ENCODE data around the gene CRPPA. TPM values are rescaled to one million over a fixed set of nuclear protein-coding genes. Genes with fewer than 3 reads are reported as not detected.
"Not testable (repeated sequence)": the region's sequence is repeated elsewhere in the genome, so short reads cannot be mapped to it uniquely, and the experiment has no call there.

The CRPPA gene
- total RNA-seq, 1 donor from 2014 or later, result not detected

DNA sequence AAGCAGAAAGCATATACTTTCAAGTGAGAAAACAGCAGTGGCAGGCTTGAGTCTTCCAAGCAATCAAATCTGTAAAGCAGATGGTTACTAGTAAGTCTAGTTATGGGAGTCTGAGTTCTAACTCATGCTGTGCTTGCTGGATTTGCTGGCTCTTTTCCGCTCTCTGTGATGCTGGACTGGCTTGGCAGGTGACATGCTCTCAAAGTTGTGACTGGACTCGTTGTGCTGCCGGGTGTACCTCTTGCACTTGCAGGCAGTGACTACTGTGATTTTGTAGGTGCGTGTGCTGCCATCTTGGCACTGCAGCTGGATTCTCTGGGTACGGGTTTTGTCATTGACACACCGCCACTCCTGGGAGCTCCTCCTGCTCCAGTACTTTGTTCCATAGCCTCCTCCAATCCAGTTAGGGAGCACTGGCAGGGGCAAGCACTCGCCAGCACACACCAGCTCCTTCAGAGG is 41.1 kb upstream of the CRPPA start:
- no peaks in the 10 kb centered on the region for H3K9me3 ChIP-seq
- H3K27me3 ChIP-seq, result no peaks in the 10 kb centered on the region
- intact Hi-C loops (cut with DNase I), result no loop called here
- H3K27ac ChIP-seq, result no peak overlapping the region
- H3K36me3 ChIP-seq, result no peaks in the 10 kb centered on the region
- TF ChIP-seq, protein P1, sequence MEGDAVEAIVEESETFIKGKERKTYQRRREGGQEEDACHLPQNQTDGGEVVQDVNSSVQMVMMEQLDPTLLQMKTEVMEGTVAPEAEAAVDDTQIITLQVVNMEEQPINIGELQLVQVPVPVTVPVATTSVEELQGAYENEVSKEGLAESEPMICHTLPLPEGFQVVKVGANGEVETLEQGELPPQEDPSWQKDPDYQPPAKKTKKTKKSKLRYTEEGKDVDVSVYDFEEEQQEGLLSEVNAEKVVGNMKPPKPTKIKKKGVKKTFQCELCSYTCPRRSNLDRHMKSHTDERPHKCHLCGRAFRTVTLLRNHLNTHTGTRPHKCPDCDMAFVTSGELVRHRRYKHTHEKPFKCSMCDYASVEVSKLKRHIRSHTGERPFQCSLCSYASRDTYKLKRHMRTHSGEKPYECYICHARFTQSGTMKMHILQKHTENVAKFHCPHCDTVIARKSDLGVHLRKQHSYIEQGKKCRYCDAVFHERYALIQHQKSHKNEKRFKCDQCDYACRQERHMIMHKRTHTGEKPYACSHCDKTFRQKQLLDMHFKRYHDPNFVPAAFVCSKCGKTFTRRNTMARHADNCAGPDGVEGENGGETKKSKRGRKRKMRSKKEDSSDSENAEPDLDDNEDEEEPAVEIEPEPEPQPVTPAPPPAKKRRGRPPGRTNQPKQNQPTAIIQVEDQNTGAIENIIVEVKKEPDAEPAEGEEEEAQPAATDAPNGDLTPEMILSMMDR (IDR thresholded peaks at IDR 0.05), result no peak
- H3K4me3 ChIP-seq, result no peak overlapping the region
- DNase-seq (ENCODE audit: low spot score in 2 of 2), result no peak
- no peaks in the 10 kb centered on the region for H3K4me1 ChIP-seq

DNA sequence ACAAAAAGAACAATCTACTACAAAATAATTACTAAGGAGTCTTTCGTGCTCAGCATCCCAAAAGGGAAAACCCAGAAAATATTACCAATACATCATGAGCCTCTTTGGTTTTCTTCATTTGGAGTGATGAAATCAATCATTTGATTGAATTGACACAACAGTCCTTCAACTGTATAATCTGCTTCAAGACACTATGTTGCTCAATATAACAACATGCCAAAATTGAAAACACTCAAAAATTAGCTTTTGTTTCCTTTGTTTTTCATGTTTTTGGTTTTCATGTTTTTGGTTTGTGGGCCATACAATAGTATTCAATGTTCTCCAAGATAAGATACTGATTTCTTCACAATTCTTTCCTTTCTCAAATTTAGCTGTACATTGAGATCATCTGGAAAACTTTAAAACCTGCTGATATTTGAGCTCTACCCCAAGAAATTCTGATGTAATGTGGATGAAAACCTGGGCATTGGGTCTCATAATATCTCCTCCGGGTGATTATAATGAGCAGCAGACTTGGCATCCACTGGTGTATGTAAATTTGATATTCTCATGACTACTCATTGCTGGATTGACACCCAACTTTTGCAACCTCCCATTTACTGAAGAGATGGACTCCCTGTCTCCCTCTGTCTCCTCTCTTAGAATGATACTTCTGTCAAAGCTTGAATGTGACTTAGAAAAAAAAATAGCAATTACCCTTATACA is 39.6 kb upstream of the CRPPA start:
- no peaks in the 10 kb centered on the region for H3K4me1 ChIP-seq
- no peak for DNase-seq (ENCODE audit: low spot score in 2 of 2)
- H3K9me3 ChIP-seq, result no peaks in the 10 kb centered on the region
- no peak overlapping the region for H3K4me3 ChIP-seq
- H3K27me3 ChIP-seq, result no peaks in the 10 kb centered on the region
- TF ChIP-seq, protein P1 (IDR thresholded peaks at IDR 0.05), result no peak
- intact Hi-C loops (cut with DNase I), result no loop called here
- H3K27ac ChIP-seq, result no peak overlapping the region
- no peaks in the 10 kb centered on the region for H3K36me3 ChIP-seq

DNA sequence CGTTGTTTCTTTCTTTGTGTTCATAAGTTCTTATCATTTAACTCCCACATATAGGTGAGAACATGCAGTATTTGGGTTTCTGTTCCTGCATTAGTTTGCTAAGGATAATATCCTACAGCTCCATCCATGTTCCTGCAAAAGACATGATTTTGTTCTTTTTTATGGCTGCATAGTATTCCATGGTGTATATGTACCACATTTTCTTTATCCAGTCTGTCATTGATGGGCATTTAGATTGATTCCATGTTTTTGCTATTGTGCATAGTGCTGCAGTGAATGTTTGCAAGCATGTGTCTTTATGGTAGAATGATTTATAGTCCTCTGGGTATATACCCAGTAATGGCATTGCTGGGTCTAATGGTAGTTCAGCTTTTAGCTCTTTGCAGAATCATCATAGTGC is 35.0 kb upstream of the CRPPA start:
- H3K9me3 ChIP-seq; H3K4me1 ChIP-seq; H3K27me3 ChIP-seq; H3K36me3 ChIP-seq; H3K27ac ChIP-seq; DNase-seq (ENCODE audit: low spot score in 2 of 2); intact Hi-C loops (cut with DNase I); H3K4me3 ChIP-seq: not testable (repeated sequence)

DNA sequence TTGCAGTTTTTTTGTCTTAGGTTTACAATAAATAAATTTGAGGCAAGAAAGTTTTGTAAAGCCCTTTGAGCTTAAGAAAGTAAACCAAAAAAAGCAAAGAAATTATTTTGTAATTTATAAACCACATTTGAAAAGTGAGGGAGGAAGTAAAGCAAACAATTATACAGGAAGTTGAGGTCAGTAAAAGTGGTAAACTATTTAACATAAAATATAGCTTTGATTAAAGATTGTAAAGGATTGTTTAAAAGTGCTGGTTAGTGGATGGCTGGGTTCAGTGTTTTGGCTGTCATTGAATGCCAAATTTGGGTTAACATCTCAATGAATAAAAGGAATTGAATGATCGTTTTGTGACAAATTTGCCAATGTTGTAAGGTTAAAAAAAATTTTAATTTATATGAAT is 34.3 kb upstream of the CRPPA start:
- Histone ChIP-seq H3K4me1 (no peaks in the 10 kb centered on the region), H3K27ac (no peak overlapping the region), H3K9me3 (no peaks in the 10 kb centered on the region), H3K36me3 (no peaks in the 10 kb centered on the region), H3K4me3 (no peak overlapping the region), H3K27me3 (no peaks in the 10 kb centered on the region)
- intact Hi-C loops (cut with DNase I), result no loop called here
- DNase-seq (ENCODE audit: low spot score in 2 of 2), result no peak
- TF ChIP-seq, protein P1 (IDR thresholded peaks at IDR 0.05), result no peak

DNA sequence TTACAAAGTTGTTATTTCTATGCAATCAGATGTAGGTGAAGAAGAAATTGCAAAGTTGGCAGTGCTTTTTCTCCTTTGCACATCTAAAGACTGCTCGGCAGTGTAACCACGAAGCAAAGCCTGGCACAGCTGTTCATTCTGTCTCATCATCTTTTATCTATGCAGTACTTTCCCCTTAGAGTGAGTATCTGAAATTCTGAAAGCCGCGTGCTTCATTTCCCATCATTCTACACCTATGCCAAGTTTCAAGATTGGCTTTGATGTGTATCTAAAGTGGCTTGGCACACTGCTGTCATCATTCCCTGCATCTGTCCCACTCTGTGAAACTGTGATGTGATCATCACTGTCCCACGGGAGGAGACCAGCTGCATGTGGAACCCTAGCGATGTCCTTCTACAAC is 29.0 kb upstream of the CRPPA start:
- Histone ChIP-seq H3K27ac (no peak overlapping the region), H3K36me3 (no peaks in the 10 kb centered on the region), H3K27me3 (no peaks in the 10 kb centered on the region), H3K4me3 (no peak overlapping the region), H3K9me3 (no peaks in the 10 kb centered on the region), H3K4me1 (no peaks in the 10 kb centered on the region)
- intact Hi-C loops (cut with DNase I), result no loop called here
- TF ChIP-seq, protein P1 (IDR thresholded peaks at IDR 0.05), result no peak
- DNase-seq (ENCODE audit: low spot score in 2 of 2), result no peak

DNA sequence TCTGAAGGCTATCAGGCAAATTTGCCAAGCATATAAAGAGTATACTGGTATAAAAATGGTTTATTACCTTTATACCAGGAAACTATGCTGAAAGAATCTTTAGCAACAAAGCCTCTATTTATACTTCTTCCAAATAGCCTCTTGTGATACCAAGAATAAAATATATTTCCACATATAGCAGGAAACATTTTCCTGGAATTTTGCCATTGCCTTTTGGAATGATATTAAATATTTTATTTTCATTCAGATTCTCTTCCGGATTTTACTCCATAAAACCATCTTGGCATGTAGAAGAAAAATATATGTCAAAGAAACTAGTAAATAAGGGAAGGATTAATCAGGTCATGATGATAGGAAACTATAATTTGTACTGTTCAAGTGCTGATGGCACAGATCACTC is 26.5 kb upstream of the CRPPA start:
- no peak overlapping the region for H3K27ac ChIP-seq
- no peaks in the 10 kb centered on the region for H3K4me1 ChIP-seq
- H3K36me3 ChIP-seq, result no peaks in the 10 kb centered on the region
- intact Hi-C loops (cut with DNase I), result no loop called here
- no peaks in the 10 kb centered on the region for H3K27me3 ChIP-seq
- DNase-seq (ENCODE audit: low spot score in 2 of 2), result no peak
- no peak overlapping the region for H3K4me3 ChIP-seq
- no peaks in the 10 kb centered on the region for H3K9me3 ChIP-seq
- TF ChIP-seq, protein P1 (IDR thresholded peaks at IDR 0.05), result no peak

All from ascending aorta (tissue), 2 donors.